ENCODE results near the gene EFCAB14. TPM values are rescaled to one million over a fixed set of nuclear protein-coding genes. Genes with fewer than 3 reads are reported as not detected.

The EFCAB14 gene, protein sequence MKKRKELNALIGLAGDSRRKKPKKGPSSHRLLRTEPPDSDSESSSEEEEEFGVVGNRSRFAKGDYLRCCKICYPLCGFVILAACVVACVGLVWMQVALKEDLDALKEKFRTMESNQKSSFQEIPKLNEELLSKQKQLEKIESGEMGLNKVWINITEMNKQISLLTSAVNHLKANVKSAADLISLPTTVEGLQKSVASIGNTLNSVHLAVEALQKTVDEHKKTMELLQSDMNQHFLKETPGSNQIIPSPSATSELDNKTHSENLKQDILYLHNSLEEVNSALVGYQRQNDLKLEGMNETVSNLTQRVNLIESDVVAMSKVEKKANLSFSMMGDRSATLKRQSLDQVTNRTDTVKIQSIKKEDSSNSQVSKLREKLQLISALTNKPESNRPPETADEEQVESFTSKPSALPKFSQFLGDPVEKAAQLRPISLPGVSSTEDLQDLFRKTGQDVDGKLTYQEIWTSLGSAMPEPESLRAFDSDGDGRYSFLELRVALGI
- 3.5 TPM for polyA plus RNA-seq (2012; ENCODE audit: insufficient read depth, insufficient read length, low read depth)

DNA sequence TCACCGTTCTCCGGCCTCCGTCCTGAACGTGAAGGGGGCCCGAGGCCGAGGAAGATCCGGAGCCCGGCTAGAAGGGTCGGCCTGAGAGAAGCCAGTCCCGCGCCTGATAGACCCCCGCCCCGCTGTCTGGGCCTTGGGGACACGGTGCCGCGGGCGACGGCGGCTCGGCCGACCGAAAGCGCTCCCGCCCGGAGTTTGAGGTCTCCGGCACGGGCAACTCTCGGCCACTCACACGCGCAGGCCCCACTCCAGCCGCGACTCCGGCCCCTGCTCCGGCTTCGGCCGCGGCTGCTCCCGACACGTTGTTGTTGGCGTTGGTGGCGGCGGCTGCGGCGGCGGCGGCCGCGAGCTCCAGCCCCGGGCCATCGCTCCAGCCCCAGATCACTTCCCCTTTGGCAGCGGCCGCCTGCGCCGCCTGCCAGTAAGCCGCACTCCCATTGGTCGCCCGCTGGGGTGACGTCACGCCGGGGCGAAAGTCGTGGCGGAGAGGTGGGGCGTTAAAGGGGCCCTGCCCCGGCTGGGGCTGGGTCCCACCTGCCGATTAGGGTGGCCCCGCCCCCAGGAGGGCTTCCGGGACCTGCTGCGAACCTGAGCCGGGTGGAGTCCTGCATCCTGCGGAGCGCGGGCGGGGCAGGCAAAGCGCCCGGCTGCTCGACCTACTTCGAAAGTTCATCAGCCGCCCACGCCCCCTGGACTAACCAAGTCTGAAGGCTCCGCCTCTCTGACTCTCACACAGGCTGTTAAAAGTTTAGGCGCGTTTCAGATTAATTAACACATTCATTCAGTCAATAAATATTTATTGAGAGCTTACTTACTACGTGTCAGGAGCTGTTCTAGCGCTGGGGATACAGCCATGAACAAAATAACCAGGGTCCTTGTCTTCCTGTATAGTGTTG, at the start of gene EFCAB14:
Gene EFCAB14 (minus strand): TSS at position 388 of the 896 bp plus-strand sequence. CDS start 1,027 bp downstream, outside the sequence.
- H3K4me3 ChIP-seq (ENCODE audit: low read depth, low read length) = peak within 1 kb of the TSS; percentile 64
- no peaks in the 10 kb centered on the region for H3K27me3 ChIP-seq
- H3K9me3 ChIP-seq = no peaks in the 10 kb centered on the region
- TF ChIP-seq, protein P1, sequence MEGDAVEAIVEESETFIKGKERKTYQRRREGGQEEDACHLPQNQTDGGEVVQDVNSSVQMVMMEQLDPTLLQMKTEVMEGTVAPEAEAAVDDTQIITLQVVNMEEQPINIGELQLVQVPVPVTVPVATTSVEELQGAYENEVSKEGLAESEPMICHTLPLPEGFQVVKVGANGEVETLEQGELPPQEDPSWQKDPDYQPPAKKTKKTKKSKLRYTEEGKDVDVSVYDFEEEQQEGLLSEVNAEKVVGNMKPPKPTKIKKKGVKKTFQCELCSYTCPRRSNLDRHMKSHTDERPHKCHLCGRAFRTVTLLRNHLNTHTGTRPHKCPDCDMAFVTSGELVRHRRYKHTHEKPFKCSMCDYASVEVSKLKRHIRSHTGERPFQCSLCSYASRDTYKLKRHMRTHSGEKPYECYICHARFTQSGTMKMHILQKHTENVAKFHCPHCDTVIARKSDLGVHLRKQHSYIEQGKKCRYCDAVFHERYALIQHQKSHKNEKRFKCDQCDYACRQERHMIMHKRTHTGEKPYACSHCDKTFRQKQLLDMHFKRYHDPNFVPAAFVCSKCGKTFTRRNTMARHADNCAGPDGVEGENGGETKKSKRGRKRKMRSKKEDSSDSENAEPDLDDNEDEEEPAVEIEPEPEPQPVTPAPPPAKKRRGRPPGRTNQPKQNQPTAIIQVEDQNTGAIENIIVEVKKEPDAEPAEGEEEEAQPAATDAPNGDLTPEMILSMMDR (IDR thresholded peaks at IDR 0.05; ENCODE audit: low read depth, low read length) = no peak
- no peaks in the 10 kb centered on the region for H3K36me3 ChIP-seq
- DNase-seq = peak; percentile 90
- no peaks in the 10 kb centered on the region for H3K4me1 ChIP-seq

DNA sequence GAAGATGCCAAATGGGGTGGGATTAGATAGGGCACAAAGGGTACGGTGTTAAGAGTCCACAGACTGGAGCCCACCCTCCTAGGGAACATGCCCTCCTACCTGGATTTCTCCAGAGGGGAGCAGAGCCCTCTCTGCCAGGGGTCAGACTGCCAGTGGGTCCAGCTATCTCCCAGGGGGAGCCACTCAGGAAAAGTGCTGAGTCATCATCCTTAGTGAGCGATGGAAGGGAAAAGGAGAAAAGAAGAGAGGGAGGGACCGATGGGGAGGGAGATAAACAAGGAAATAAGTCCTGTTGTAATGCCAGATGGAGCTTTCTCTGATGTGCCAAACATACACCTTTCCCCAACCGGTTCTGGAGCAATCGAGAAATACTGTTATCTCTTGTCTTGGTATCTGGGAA, 49.5 kb upstream of the EFCAB14 start:
- no peak for DNase-seq
- H3K4me3 ChIP-seq (ENCODE audit: low read depth, low read length) = no peak overlapping the region
- no peaks in the 10 kb centered on the region for H3K36me3 ChIP-seq
- no peaks in the 10 kb centered on the region for H3K4me1 ChIP-seq
- H3K27me3 ChIP-seq = no peaks in the 10 kb centered on the region
- TF ChIP-seq, protein P1 (IDR thresholded peaks at IDR 0.05; ENCODE audit: low read depth, low read length) = no peak
- H3K9me3 ChIP-seq = no peaks in the 10 kb centered on the region

DNA sequence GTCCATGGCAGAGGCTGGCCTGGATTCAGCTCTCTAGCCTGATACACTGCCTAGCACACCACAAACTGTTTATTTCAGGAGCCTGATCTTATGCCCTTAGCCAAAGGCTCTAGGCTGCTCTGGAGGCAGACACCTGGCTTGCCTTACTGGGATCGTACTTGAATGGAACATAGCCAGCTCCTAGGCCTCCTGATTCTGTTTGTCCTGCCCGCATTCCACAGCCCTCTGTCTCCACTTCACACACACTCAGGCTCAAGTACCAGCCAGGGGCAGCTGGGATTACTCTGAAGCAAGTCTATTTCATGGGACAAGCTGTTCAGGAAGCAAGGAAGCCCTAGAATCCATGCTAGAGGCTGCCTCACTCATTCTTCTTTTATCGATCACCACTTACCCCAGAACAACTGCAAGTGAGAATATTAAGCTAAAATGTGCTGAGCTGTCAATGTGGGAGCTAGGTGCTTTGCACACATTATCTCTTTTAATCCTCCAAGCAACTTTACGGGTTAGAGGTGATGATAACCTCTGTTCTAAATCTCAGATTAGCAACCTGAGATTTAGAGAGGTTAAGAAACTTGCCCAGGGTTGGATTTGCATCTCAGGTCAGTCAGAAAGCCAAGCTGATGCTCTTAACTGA, 48.9 kb upstream of the EFCAB14 start:
- Histone ChIP-seq H3K4me3 (ENCODE audit: low read depth, low read length) (no peak overlapping the region), H3K4me1 (no peaks in the 10 kb centered on the region), H3K27me3 (no peaks in the 10 kb centered on the region), H3K36me3 (no peaks in the 10 kb centered on the region), H3K9me3 (no peaks in the 10 kb centered on the region)
- DNase-seq = no peak
- TF ChIP-seq, protein P1 (IDR thresholded peaks at IDR 0.05; ENCODE audit: low read depth, low read length) = no peak

DNA sequence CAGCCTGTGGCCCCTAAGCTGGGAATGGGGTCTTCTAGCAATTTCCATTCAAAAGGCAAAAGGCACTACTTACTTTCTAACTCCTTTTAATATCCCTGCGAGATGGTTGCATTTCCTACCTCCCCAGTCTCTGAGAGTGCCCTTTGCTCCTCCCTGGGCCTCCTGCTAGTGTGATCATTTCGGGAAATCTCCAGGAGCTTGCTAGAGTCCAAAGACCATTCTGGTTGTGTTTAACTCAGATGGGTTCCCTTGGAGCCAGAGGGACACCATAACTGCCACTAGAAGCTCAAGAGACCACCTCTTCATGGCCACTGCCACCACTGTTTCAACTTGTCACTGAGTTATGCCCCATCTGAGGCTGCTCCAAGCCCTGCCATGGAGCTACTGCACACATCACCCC, 45.5 kb upstream of the EFCAB14 start:
- Histone ChIP-seq H3K36me3 (no peaks in the 10 kb centered on the region), H3K9me3 (no peaks in the 10 kb centered on the region), H3K27me3 (no peaks in the 10 kb centered on the region), H3K4me3 (ENCODE audit: low read depth, low read length) (no peak overlapping the region), H3K4me1 (no peaks in the 10 kb centered on the region)
- TF ChIP-seq, protein P1 (IDR thresholded peaks at IDR 0.05; ENCODE audit: low read depth, low read length) = no peak
- no peak for DNase-seq

DNA sequence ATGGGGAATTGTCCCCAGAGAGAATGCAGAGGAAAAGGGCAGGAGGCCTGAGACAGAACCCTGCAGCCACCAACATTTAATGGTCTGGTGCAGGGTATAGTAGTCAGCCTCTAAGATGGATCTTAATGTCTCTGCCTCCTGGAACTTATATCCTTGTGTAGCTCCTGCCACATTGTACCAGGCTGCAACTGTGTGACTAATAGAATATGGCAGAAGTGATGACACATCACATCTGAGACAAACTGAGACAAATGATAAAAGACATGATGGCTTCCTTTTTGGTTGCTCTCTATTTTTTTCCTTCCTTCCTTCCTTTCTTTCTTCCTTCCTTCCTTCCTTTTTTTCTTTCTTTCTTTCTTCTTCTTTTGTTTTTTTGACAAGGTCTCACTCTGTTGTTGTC, 42.8 kb upstream of the EFCAB14 start:
- no peak overlapping the region for H3K4me3 ChIP-seq (ENCODE audit: low read depth, low read length)
- no peaks in the 10 kb centered on the region for H3K9me3 ChIP-seq
- no peaks in the 10 kb centered on the region for H3K4me1 ChIP-seq
- no peak for DNase-seq
- TF ChIP-seq, protein P1 (IDR thresholded peaks at IDR 0.05; ENCODE audit: low read depth, low read length) = no peak
- no peaks in the 10 kb centered on the region for H3K36me3 ChIP-seq
- no peaks in the 10 kb centered on the region for H3K27me3 ChIP-seq

Measured in BE2C (cell line).